Astrocyte (in vitro differentiated cells and primary cell): ENCODE data around the gene ALCAM.

ENCODE experiments used
- EZH2 ChIP-seq: IDR thresholded peaks from 2 replicates; pipeline ENCODE4 v1.6.1; 2012; ENCODE audit warnings: mild to moderate bottlenecking, low read length, inconsistent platforms; ENCODE audit not compliant: insufficient read depth
- TF ChIP-seq, protein P1 (sequence below): IDR thresholded peaks from 2 replicates; pipeline ENCODE4 v1.5.1; 2011; ENCODE audit warnings: low read depth, mild to moderate bottlenecking, inconsistent platforms, low read length, moderate library complexity; ENCODE audit not compliant: insufficient read depth

GRCh38 chr3:105613120-105613519 is 246.4 kb downstream of the ALCAM start:
- TF ChIP-seq, protein P1, sequence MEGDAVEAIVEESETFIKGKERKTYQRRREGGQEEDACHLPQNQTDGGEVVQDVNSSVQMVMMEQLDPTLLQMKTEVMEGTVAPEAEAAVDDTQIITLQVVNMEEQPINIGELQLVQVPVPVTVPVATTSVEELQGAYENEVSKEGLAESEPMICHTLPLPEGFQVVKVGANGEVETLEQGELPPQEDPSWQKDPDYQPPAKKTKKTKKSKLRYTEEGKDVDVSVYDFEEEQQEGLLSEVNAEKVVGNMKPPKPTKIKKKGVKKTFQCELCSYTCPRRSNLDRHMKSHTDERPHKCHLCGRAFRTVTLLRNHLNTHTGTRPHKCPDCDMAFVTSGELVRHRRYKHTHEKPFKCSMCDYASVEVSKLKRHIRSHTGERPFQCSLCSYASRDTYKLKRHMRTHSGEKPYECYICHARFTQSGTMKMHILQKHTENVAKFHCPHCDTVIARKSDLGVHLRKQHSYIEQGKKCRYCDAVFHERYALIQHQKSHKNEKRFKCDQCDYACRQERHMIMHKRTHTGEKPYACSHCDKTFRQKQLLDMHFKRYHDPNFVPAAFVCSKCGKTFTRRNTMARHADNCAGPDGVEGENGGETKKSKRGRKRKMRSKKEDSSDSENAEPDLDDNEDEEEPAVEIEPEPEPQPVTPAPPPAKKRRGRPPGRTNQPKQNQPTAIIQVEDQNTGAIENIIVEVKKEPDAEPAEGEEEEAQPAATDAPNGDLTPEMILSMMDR = no peak
- TF ChIP-seq EZH2 = no peak
